Neural progenitor cell (in vitro differentiated cells): ENCODE results near the gene LPP. TPM values are rescaled to one million over a fixed set of nuclear protein-coding genes. Genes with fewer than 3 reads are reported as not detected.

Source experiments
- DNase-seq: peaks from one replicate; pipeline ENCODE4 v3.0.0-alpha.2; 2016; ENCODE audit warnings: low spot score
- H2AFZ ChIP-seq: fragments of 200-600 bp; sonication (generic); replicated peaks from 2 replicates; pipeline ENCODE4 v1.6.1; 2016; ENCODE audit warnings: antibody characterized with exemption
- H3F3A ChIP-seq: fragments of 200-600 bp; sonication (generic); 2 replicates; pipeline ENCODE4 v1.6.1; 2016; ENCODE audit warnings: antibody characterized with exemption, low read depth
- H3K27ac ChIP-seq: fragments of 200-600 bp; sonication (generic); 2 replicates; pipeline ENCODE4 v1.5.1; 2016; ENCODE audit warnings: mild to moderate bottlenecking
- H3K27me3 ChIP-seq: fragments of 200-600 bp; sonication (generic); 2 replicates; pipeline ENCODE4 v1.6.1; 2016; ENCODE audit warnings: mild to moderate bottlenecking, moderate library complexity
- H3K36me3 ChIP-seq: fragments of 200-600 bp; sonication (generic); 2 replicates; pipeline ENCODE4 v1.5.1; 2016
- H3K4me1 ChIP-seq: fragments of 200-600 bp; sonication (generic); 2 replicates; pipeline ENCODE4 v1.6.1; 2016; ENCODE audit warnings: mixed run types
- H3K4me2 ChIP-seq: fragments of 200-600 bp; sonication (generic); 2 replicates; pipeline ENCODE4 v1.6.1; 2016
- H3K4me3 ChIP-seq: fragments of 200-600 bp; sonication (generic); 2 replicates; pipeline ENCODE4 v1.5.1; 2016
- H3K79me2 ChIP-seq: fragments of 200-600 bp; sonication (generic); 2 replicates; pipeline ENCODE4 v1.6.1; 2016; ENCODE audit warnings: low read depth
- H3K9ac ChIP-seq: fragments of 200-600 bp; sonication (generic); 2 replicates; pipeline ENCODE4 v1.6.1; 2016
- H3K9me3 ChIP-seq: fragments of 200-600 bp; sonication (generic); 2 replicates; pipeline ENCODE4 v1.5.1; 2016; ENCODE audit warnings: low read depth
- H4K20me1 ChIP-seq: fragments of 200-600 bp; sonication (generic); 2 replicates; pipeline ENCODE4 v1.6.1; 2016; ENCODE audit warnings: low read depth
- H3K27ac Mint-ChIP-seq: 3 replicates; pipeline ENCODE4 v1.8.0; 2021; ENCODE audit warnings: mixed read lengths
- H3K27me3 Mint-ChIP-seq: 2 replicates; pipeline ENCODE4 v1.8.0; 2022; ENCODE audit warnings: low read depth, mild to moderate bottlenecking, inconsistent platforms, moderate library complexity, mixed read lengths; ENCODE audit not compliant: insufficient read depth
- H3K36me3 Mint-ChIP-seq: 3 replicates; pipeline ENCODE4 v1.8.0; 2021; ENCODE audit warnings: mixed read lengths
- H3K4me1 Mint-ChIP-seq: 3 replicates; pipeline ENCODE4 v1.8.0; 2021; ENCODE audit warnings: mixed read lengths
- H3K4me3 Mint-ChIP-seq: 3 replicates; pipeline ENCODE4 v1.8.0; 2021; ENCODE audit warnings: mild to moderate bottlenecking, moderate library complexity, mixed read lengths
- H3K9me3 Mint-ChIP-seq: 3 replicates; pipeline ENCODE4 v1.8.0; 2020; ENCODE audit warnings: mixed read lengths
- CTCF ChIP-seq: fragments of 200-600 bp; sonication (generic); IDR thresholded peaks from 2 replicates; pipeline ENCODE4 v1.5.1; 2017; ENCODE audit warnings: antibody characterized with exemption, mild to moderate bottlenecking
- EZH2 ChIP-seq: fragments of 200-600 bp; sonication (generic); IDR thresholded peaks from 2 replicates; pipeline ENCODE4 v1.6.1; 2017; ENCODE audit warnings: antibody characterized with exemption, mild to moderate bottlenecking, moderate library complexity
- EZH2phosphoT487 ChIP-seq: fragments of 200-600 bp; sonication (generic); IDR thresholded peaks from 2 replicates; pipeline ENCODE4 v1.6.1; 2017; ENCODE audit warnings: antibody characterized with exemption
- total RNA-seq: library from RNA; depleted of rRNA; stranded (reverse); fragments of >200 nt; gene quantifications from 2 replicates; pipeline ENCODE4 v1.2.3, GENCODE V29; 2015; ENCODE audit warnings: low replicate concordance

The LPP gene
- total RNA-seq, 1 donor from 2014 or later = 18.9 TPM

GRCh38 chr3:188518416-188518815, 364.5 kb downstream of the LPP start:
- no peak overlapping the region for H3K27ac ChIP-seq
- no peak overlapping the region for H2AFZ ChIP-seq
- peaks cover 8% of the 10 kb centered on the region for H3K4me1 ChIP-seq
- H3F3A ChIP-seq = no peaks in the 10 kb centered on the region
- H3K79me2 ChIP-seq = no peaks in the 10 kb centered on the region
- H3K9ac ChIP-seq = no peak overlapping the region
- peaks cover 4% of the 10 kb centered on the region for H4K20me1 ChIP-seq
- Mint-ChIP-seq H3K9me3 (no peaks in the 10 kb centered on the region), H3K27me3 (no peaks in the 10 kb centered on the region), H3K27ac (no peak overlapping the region), H3K4me3 (no peak overlapping the region), H3K36me3 (peaks cover 2% of the 10 kb centered on the region), H3K4me1 (peaks cover 5% of the 10 kb centered on the region)
- DNase-seq = peak; percentile 59
- no peaks in the 10 kb centered on the region for H3K9me3 ChIP-seq
- no peak overlapping the region for H3K4me2 ChIP-seq
- TF ChIP-seq EZH2 (no peak), EZH2phosphoT487 (peak; percentile 87)
- no peak overlapping the region for H3K4me3 ChIP-seq
- no peaks in the 10 kb centered on the region for H3K27me3 ChIP-seq
- H3K36me3 ChIP-seq = no peaks in the 10 kb centered on the region

GRCh38 chr3:188518835-188519452, 365.0 kb downstream of the LPP start:
- Histone ChIP-seq H3K79me2 (no peaks in the 10 kb centered on the region), H3F3A (no peaks in the 10 kb centered on the region), H3K4me1 (peaks cover 8% of the 10 kb centered on the region), H3K4me2 (no peak overlapping the region), H3K4me3 (no peak overlapping the region), H3K9me3 (no peaks in the 10 kb centered on the region), H2AFZ (no peak overlapping the region), H4K20me1 (peaks cover 4% of the 10 kb centered on the region), H3K36me3 (no peaks in the 10 kb centered on the region), H3K9ac (no peak overlapping the region), H3K27ac (no peak overlapping the region), H3K27me3 (no peaks in the 10 kb centered on the region)
- no peak for DNase-seq
- H3K27me3 Mint-ChIP-seq = peaks cover 2% of the 10 kb centered on the region
- no peak overlapping the region for H3K4me3 Mint-ChIP-seq
- H3K27ac Mint-ChIP-seq = no peak overlapping the region
- peaks cover 2% of the 10 kb centered on the region for H3K36me3 Mint-ChIP-seq
- H3K4me1 Mint-ChIP-seq = peaks cover 3% of the 10 kb centered on the region
- H3K9me3 Mint-ChIP-seq = no peaks in the 10 kb centered on the region
- TF ChIP-seq CTCF (no peak), EZH2 (no peak), EZH2phosphoT487 (no peak)

- Histone ChIP-seq H3K4me1 (peaks cover 8% of the 10 kb centered on the region), H2AFZ (no peak overlapping the region), H3K79me2 (no peaks in the 10 kb centered on the region), H3K36me3 (no peaks in the 10 kb centered on the region), H3K27ac (no peak overlapping the region), H3K9me3 (no peaks in the 10 kb centered on the region), H3K4me3 (no peak overlapping the region), H4K20me1 (peaks cover 4% of the 10 kb centered on the region), H3F3A (no peaks in the 10 kb centered on the region), H3K4me2 (no peak overlapping the region), H3K27me3 (no peaks in the 10 kb centered on the region), H3K9ac (no peak overlapping the region)
- Mint-ChIP-seq H3K36me3 (peaks cover 4% of the 10 kb centered on the region), H3K4me3 (no peak overlapping the region), H3K27me3 (peaks cover 2% of the 10 kb centered on the region), H3K9me3 (no peaks in the 10 kb centered on the region), H3K4me1 (no peaks in the 10 kb centered on the region), H3K27ac (no peak overlapping the region)
- TF ChIP-seq EZH2 (no peak), EZH2phosphoT487 (no peak), CTCF (no peak)
- DNase-seq = no peak
Observed at GRCh38 chr3:188520466-188520865, 366.5 kb downstream of the LPP start.

- Histone ChIP-seq H3K27me3 (no peaks in the 10 kb centered on the region), H3K9me3 (no peaks in the 10 kb centered on the region), H3K4me1 (peaks cover 8% of the 10 kb centered on the region), H3K79me2 (no peaks in the 10 kb centered on the region), H3F3A (no peaks in the 10 kb centered on the region), H4K20me1 (peaks cover 4% of the 10 kb centered on the region), H3K4me3 (no peak overlapping the region), H3K4me2 (no peak overlapping the region), H3K9ac (no peak overlapping the region), H3K36me3 (no peaks in the 10 kb centered on the region), H2AFZ (no peak overlapping the region), H3K27ac (no peak overlapping the region)
- Mint-ChIP-seq H3K4me1 (no peaks in the 10 kb centered on the region), H3K27ac (no peak overlapping the region), H3K9me3 (no peaks in the 10 kb centered on the region), H3K27me3 (peaks cover 2% of the 10 kb centered on the region), H3K36me3 (peaks cover 13% of the 10 kb centered on the region), H3K4me3 (no peak overlapping the region)
- DNase-seq = no peak
- TF ChIP-seq CTCF (no peak), EZH2 (no peak), EZH2phosphoT487 (no peak)
Observed at GRCh38 chr3:188522115-188522514, 368.2 kb downstream of the LPP start.
